HG03521 (cell line): ENCODE measurements around the gene FLYWCH1.

ENCODE experiments used
- ATAC-seq: cut with Tn5 transposase; IDR thresholded peaks from one replicate; pipeline ENCODE4 v1.9.1; 2021; ENCODE audit warnings: mild to moderate bottlenecking, moderate library complexity; ENCODE audit not compliant: unreplicated experiment

Gene FLYWCH1

GRCh38 chr16:2968368-2968737 is 56.6 kb downstream of the FLYWCH1 start:
- no peak for ATAC-seq

- ATAC-seq, result peak; percentile 70
Measured at GRCh38 chr16:2968738-2969544, 57.2 kb downstream of the FLYWCH1 start, which contains the start of gene PAQR4. Gene PAQR4, plus strand, starts transcription at chr16:2969348. Its CDS starts 327 bp downstream, at chr16:2969675.

- no peak for ATAC-seq
Measured at GRCh38 chr16:2969545-2970521, 58.1 kb downstream of the FLYWCH1 start.

GRCh38 chr16:2970563-2970962 is 58.8 kb downstream of the FLYWCH1 start:
- ATAC-seq, result no peak

GRCh38 chr16:2971134-2971984 is 59.6 kb downstream of the FLYWCH1 start:
- no peak for ATAC-seq

GRCh38 chr16:2971985-2972784 is 60.5 kb downstream of the FLYWCH1 start:
- ATAC-seq, result no peak

GRCh38 chr16:2973093-2973492 is 61.4 kb downstream of the FLYWCH1 start:
- ATAC-seq, result no peak

GRCh38 chr16:2973605-2974318 is 62.0 kb downstream of the FLYWCH1 start:
- no peak for ATAC-seq

- no peak for ATAC-seq
Measured at GRCh38 chr16:2974319-2975056, 62.8 kb downstream of the FLYWCH1 start.

GRCh38 chr16:2975161-2975795 is 63.5 kb downstream of the FLYWCH1 start:
- no peak for ATAC-seq

- no peak for ATAC-seq
Measured at GRCh38 chr16:2976201-2976600, 64.5 kb downstream of the FLYWCH1 start.

- ATAC-seq, result no peak
Measured at GRCh38 chr16:2976673-2977072, 64.9 kb downstream of the FLYWCH1 start.

GRCh38 chr16:2977440-2977839 is 65.7 kb downstream of the FLYWCH1 start:
- no peak for ATAC-seq

- ATAC-seq, result peak; percentile 15
Measured at GRCh38 chr16:2979669-2980226, 68.0 kb downstream of the FLYWCH1 start.

- ATAC-seq, result peak; percentile 78
Measured at GRCh38 chr16:2980227-2981176, 68.8 kb downstream of the FLYWCH1 start, which contains the start of gene PKMYT1. Gene PKMYT1, minus strand, starts transcription at chr16:2980446. Its CDS starts 789 bp downstream, at chr16:2979657.

GRCh38 chr16:2981177-2981898 is 69.6 kb downstream of the FLYWCH1 start:
- no peak for ATAC-seq
